ENCODE measurements around the gene CRCP. TPM values are rescaled to one million over a fixed set of nuclear protein-coding genes. Genes with fewer than 3 reads are reported as not detected.

The CRCP gene
- total and polyA plus RNA-seq, 10 of the 15 experiments (the other 5 are each of a cell fraction or from before 2014, with no cell fraction given): 12.4 to 33.8 (median 29.1) TPM

GRCh38 chr7:66169616-66170015 lies 55.0 kb downstream of the CRCP start:
- SMC1A ChIA-PET (ENCODE audit: uncharacterized antibody, unreplicated experiment): interaction anchor here (1.0 to 1.5 kb wide), 2 partner anchors 11 to 12 kb away, joined by 3 to 5 read pairs; no protein-coding TSS in a partner anchor
- Histone ChIP-seq H3K36me3 (ENCODE audit: control insufficient read depth in 2 of 2, insufficient read depth in 2 of 2, low read length in 1 of 2) (no peaks in the 10 kb centered on the region), H4K20me1 (ENCODE audit: control insufficient read depth, insufficient read depth) (no peaks in the 10 kb centered on the region), H3K27ac (ENCODE audit: control insufficient read depth, insufficient read depth) (no peak overlapping the region), H2AFZ (ENCODE audit: control insufficient read depth, low read depth, low read length) (no peak overlapping the region), H3K79me2 (ENCODE audit: control insufficient read depth, insufficient read depth, low read length) (no peaks in the 10 kb centered on the region), H3K27me3 (replicated peaks in 1 of 2; ENCODE audit: control insufficient read depth in 2 of 2, insufficient read depth in 2 of 2, low read length in 1 of 2) (no peaks in the 10 kb centered on the region), H3K4me3 (no peak overlapping the region), H3K4me2 (ENCODE audit: control insufficient read depth, insufficient read depth) (no peak overlapping the region), H3K9ac (ENCODE audit: control insufficient read depth, insufficient read depth, low read length) (no peak overlapping the region), H3K4me1 (ENCODE audit: control insufficient read depth, insufficient read depth, low read length) (no peaks in the 10 kb centered on the region), H3K9me3 (replicated peaks; ENCODE audit: control insufficient read depth, insufficient read depth, low read length) (no peaks in the 10 kb centered on the region)
- in situ Hi-C loops (cut with MboI) (no loop called here), intact Hi-C loops (cut with micrococcal nuclease; ENCODE audit: unreplicated experiment) (no loop called here)
- RAD21 ChIA-PET (ENCODE audit: unreplicated experiment): no interaction called here
- POLR2A ChIA-PET: no interaction called here
- no peak for ATAC-seq
- no peak for DNase-seq (ENCODE audit: low read depth, low spot score)
- WGBS (ENCODE audit: insufficient coverage, insufficient replicate concordance, low lambda C conversion rate, missing lambda C conversion rate): 100% methylated on average over 1 of the region's 2 CpGs
- TF ChIP-seq CBX3 (IDR thresholded peaks at IDR 0.05; ENCODE audit: borderline replicate concordance, low read depth) (no peak), E2F4 (IDR thresholded peaks at IDR 0.05; ENCODE audit: low read depth, low read length) (no peak), ZBED1 (IDR thresholded peaks at IDR 0.05; ENCODE audit: borderline replicate concordance) (no peak), ZBTB11 (CRISPR knock-in tag; IDR thresholded peaks at IDR 0.05) (no peak), PML (IDR thresholded peaks at IDR 0.05; ENCODE audit: low read length) (no peak), NR2F1 (conservative IDR thresholded peaks at IDR 0.05) (no peak)
- BruUV-seq (replicated peaks): no TSS peak
- FAIRE-seq: no peak
- CTCF ChIA-PET: no interaction called here
